Left kidney (tissue), 2 donors: ENCODE data around the gene TBXAS1. TPM values are rescaled to one million over a fixed set of nuclear protein-coding genes. Genes with fewer than 3 reads are reported as not detected.
A peak's percentile ranks its signal among the peaks of the same experiment; 100 is the strongest.

Source experiments
- DNase-seq: peaks from one replicate; pipeline ENCODE4 v3.0.0-alpha.2; 2013
- polyA plus RNA-seq: library from polyadenylated mRNA; unstranded; fragments of 120-200 nt; gene quantifications from one replicate; pipeline ENCODE4 v1.2.1, GENCODE V29; 2013; ENCODE audit not compliant: insufficient read length

TBXAS1 gene
- polyA plus RNA-seq, 1 donor = 35.8 TPM

DNA sequence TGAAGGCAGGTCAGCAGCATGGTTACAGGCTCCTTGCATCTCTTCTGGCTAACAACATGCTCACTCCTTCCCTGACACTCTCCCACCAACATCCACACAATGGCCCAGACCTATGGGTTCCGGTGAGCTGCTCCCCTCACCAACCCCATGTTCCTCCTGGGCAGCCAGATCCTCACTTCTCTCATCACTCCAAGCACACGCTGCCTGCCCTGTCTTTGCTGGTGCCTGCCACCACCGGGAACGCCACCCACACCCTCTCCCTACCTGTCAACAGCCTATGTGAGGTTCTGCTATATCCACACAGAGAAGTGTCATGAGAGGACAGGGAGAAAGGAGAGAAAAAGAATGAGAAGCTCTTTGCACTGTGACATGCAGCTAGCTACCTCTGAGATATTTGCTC, 219.1 kb downstream of the TBXAS1 start:
- no peak for DNase-seq

DNA sequence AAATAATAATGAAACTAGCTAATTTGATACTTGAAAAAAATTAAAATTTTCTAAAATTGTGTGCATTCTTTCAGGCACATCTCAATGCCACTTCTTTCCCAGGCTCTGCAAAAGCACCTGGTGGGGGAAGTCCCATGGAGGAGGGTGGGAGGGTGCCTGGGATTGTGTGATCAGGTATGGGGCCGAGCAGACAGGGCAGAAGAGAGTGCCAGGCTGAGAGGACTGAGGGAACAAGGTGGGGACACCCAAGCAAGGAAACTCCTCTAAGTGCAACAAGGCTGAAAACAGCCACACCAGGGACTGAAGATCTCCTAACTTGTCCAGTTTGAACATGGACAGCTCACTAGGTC, 219.9 kb downstream of the TBXAS1 start:
- no peak for DNase-seq

DNA sequence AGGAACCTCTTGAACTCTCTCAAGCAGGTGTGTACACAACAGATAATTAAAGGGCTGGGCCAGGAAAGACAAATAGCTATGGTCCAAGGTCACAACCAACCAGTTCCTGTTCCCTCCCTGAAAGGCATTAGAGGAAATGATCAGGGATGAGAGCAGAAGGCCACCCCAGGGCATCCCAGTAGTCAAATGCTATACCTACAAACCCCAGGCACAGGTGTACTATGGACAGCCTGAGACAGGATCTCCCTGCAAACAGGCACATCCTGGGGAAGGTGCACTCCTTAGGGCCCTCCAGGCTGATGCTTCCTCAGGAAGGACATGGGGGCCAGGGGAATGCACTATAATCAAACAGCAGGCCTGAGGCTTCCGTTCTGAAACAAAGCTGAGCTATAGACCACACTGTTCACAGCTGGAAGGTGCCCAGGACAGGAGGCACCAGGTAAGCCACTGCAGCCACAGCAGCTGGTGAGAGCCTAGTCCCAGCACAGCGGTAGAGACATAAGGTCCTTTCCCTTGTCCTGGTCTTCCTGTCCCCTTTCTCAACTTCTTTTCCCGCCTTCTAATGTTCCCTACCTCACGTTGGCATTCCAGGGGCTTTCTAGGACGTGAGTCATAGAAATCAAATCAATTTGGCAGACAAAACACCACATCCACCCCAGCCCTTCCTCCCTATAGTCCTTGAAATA, 220.4 kb downstream of the TBXAS1 start:
- no peak for DNase-seq

DNA sequence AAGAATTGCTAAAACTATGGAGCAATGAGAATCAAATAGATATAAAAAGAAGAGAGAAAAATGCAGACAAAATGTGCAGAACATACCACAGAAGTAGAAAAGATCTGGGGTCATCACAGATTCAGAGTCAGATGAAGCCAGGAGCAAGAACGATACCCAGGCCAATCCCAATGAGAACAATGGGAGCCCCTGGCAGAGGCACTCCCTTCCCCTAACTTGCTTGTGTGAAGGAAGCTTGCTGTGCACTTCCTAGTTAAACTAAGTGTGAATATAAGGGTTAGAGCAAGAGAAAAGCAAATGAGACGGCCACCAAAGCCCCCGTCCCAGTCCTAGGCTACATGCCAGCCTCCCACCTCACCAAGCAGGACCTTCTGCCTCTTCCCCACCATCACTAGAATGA, 221.0 kb downstream of the TBXAS1 start:
- DNase-seq = no peak

DNA sequence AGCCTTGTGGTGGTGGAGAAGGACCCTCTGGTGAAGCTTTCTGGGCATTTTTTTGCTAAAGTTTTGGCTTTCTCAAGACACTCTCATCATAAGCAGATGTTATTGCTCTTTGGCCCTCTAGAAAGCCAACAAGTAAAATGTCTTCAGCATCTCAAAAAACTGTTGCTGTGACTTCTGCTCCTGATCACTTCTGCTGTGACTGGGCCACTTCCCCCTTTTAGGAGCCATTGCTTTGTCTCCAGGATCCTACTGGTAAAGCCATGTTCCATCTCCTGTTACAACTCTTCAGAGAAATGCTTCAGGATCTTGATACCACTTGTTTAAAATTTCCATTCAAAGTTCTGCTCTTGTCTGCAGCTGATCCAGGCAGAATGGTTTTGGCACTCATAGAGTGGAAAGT, 222.8 kb downstream of the TBXAS1 start:
- DNase-seq = no peak

DNA sequence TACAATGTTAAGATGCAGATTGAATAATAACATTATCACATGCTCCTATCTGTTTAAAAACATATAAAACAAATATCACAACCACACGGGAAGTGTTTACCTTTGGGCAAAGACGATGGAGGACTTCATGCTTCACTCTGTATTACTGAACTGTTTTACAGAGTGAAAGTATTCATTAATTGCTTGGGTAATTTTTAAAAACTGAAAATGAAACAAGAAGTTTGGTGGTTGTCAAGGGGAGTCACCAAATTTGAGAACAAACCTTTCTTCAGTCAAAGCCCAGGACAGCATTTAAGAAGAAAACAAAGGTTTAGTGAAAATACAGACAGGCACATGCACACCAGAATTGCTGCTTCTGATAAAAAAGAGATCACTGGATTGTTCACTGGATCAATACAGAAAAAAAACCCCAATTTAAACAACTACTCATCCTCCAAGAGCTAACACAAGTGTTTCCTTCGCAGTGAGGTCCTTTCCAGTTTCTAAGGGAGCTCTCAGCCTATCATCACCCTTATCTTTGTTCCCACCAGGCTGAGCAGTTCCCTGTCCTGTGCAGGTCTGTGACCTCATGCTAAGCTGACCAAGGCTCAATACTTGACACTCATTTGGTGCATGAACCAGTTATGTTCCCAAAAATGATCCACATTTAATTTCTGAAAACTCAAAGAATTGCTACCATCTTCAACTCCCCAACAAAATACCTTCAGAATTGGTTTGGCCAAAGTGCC, 224.9 kb downstream of the TBXAS1 start:
- no peak for DNase-seq

DNA sequence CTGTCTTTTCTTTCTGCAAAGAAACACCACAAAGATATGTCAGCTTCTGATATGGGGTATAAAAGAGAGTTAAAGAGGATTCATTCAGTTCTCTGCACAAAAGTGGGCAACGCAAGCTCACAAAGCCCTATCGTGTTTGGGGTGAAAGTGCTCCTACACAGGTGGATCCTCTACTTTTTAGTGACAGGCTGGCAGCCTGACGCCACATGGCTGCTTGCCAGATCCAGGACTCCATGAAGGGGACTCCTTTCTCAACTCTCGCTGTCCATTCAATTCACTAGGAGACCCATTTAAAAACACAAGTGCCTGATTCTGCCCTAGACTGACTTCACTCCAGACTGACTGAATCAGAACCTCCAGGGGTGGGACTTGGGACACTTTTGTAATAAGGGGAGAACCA, 225.7 kb downstream of the TBXAS1 start:
- no peak for DNase-seq

DNA sequence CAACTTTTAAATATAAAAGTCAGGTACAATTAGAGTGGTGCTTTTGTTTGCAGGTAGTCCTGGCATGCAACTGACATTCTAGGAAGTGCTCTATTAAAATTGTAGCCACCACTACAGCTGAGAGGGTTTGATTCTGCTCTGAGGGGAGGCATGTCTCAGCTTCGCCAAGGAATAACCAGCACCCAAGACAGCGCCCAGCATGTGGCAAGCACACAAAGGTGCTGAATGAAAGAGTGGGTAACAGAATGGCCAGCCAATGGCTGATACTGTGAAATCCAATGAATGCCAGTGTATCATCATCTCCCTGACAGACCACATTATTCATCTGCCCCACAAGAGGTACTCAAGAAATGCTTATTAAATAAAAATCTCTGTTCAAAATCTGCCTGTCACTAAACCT, 226.8 kb downstream of the TBXAS1 start:
- no peak for DNase-seq

DNA sequence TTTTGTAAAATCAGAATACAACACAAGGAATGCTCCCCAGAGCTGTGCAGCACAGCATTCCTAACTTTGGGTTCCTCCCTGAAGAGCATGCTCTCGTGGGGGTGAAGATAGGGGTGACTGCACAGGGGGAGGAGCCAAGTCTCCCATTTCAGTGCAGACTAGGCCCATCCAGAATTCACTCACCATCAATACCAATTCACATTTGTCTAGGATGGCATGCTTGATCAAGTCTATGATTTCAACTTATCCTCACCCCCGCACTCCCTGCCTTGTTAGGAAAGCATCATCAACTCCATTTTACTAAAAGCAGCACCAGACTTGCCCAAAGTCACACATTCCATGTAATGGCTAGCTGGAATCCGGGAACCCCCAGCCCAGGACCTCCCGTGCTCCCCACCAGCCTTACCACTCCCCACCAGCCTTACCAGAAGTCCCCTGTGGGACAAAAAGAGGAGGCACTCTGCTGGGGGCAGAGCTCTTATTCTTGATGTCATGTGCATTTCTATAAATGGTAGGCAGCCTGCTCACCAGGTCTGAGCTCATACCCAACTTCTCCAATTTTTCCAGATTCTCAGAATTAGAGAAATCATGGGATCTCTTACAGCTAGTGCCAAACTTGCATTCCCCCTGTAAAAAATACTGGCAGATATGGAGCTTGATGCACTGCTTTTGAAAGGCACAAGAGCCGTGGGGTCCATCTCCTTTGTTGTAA, 227.5 kb downstream of the TBXAS1 start:
- DNase-seq = no peak

DNA sequence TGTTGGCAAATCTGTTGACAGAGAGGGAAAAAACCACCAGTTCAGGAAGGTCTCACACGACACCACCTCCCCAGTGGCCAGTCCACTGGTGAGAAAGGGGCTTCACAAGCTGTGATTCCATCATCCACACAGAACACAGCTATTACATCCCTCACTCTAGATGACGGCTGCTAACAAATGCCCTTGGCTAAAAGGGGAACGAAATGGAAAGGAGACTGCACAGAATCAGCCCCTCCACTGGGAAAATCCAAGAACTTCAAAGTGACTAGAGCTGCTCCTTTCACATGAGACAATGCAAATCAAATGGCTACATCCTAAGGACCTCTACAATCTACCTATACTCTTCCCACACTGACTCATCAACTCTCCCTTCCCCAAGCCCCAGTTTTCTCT, 228.1 kb downstream of the TBXAS1 start:
- no peak for DNase-seq

DNA sequence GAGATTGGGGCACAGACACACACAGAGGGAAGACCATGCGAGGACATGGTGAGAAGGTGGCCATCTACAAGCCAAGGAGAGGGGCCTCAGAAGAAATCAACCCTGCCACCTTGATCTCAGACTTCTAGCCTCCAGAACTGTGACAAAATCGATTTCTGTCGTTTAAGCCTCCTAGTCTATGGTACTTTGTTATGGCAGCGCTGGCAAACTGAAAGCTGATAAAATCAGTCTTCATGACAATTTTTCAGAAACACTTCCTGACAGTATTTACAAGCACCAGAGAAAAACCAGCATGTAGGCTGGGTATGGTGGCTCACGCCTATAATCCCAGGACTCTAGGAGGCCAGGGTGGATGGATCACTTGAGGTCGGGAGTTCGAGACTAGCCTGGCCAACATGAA, 229.5 kb downstream of the TBXAS1 start:
- no peak for DNase-seq

DNA sequence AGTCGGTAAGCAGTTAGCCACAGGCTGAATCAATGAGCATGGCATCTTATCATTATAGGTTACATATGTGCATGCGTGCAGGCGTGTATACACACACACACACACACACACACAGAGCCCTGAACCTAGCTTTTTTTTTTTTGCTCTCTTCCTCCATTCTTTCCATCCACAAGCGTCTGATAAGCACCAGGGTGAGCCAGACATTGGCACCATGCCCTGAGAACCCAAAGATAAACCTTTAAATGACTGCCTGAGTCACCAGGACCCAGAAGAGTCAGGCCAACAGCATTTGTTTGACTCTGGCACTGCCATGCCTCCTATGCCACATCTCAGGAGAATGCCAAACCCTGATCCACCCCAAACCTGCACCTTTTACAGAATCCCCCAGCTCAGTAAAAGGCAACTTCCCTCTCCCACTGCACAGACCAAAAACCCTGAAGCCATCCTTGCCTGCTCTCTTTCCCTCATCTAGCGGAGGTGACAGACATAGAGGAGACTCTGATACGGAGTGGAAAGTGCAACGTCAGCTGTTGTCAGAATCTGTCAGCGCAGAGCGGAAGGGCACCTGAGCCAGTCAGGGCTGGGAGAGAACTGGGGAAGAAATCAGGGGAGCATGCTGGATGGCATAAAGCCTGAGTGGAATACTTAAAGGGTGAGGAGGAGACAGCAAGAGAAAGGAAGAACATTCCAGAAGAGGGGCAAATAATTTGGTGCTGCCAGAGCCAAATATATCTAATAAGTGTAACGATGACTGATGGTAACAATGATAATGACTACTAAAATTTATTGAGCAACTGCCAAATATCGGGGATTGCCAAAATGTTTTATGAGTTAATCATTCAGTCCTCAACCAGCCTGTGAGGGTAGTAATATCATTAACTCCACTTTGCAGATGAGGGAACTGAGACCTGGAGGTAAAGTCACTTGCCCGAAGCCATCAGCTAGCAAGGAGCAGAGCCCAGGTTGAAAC, 230.5 kb downstream of the TBXAS1 start:
- DNase-seq = no peak

DNA sequence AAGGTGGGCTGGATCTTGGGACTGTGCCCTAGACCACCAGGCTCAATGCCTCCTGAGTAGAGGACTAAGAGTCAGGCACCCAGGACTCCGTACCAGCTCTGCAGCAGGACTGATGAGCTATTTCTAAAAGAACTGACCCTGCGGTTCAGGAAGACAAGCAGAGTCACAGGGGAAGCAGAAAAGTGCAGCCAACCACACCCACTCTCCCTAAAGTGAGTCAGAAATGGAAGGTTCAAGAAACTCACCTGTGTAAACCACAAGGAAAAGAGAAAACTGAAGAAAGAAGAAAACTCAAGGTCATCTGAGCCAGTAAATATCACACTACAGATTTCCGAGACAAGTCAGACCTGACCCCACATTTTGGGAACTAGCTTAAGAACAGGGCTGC, 231.2 kb downstream of the TBXAS1 start:
- DNase-seq = no peak

DNA sequence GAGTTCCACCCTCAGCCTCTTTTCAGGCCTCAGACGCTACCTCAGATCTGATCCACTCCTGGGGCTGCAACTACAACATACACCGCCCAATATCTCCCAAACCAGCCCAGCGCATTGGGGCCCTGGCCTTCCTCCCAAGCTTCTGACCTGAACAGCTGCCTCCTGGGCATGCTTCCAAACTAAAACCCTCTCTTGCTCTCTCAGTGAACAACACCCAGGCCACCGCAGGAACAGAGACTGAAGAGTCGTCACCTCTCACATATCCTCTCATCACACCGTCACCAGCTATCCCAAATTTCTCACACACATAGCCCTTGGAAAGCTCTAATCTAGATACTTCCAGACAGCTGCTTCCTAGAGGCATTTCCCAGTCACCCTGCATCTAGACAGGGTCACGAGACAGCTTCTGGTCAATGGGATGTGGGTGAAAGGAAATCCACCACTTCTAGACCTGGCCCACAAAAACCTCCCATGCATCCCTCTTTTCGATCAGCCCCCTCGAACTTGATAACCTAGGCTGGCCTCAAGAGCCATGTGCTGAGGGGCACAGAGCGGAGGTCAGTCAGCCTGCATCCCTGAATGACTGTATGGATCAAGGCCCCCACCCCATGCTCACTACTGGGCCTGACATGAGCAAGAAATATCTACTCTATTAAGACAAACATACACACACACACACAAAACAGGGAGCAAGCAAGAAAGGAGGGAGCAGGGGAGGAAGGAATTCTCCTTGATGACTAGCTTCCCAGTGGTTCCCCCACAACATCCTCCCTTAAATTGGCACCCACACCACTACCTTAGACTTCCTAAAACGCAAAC, 231.9 kb downstream of the TBXAS1 start:
- DNase-seq = no peak

DNA sequence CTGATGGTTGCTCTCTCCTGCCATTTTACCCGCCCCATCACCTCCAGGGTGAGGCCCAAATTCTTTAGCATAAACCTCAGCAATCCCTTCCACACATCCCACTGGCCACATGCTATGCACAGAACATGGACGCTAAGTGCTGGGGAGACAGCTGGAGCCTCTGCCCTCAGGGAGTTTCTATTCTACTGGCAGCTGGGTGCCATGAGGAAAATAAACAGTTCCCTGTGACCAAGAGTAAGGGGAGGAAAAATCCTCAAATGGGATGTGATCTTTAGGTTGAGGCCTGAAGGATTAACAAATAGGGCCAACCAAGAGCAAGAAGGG, 232.5 kb downstream of the TBXAS1 start:
- DNase-seq = no peak

DNA sequence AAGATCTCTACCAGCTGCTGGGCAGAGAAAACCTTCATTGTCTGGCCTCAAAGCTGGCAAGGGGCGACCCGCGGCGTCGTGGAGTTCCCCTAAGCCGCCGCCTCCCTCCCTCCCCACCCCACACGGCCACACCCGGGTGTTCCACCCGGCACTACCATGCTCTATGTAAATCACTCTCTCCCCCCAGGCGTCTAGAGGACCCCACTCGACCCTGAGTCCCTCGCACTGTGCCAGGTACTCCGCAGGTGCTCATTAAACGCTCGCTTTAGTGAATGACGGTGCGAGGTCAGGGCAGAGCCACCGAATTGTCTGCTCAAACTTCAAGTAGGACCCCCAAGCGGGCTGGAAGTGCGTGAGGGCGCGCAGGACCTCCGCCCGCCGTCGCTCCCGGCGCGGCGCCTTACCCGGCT, 233.1 kb downstream of the TBXAS1 start:
- DNase-seq = no peak

DNA sequence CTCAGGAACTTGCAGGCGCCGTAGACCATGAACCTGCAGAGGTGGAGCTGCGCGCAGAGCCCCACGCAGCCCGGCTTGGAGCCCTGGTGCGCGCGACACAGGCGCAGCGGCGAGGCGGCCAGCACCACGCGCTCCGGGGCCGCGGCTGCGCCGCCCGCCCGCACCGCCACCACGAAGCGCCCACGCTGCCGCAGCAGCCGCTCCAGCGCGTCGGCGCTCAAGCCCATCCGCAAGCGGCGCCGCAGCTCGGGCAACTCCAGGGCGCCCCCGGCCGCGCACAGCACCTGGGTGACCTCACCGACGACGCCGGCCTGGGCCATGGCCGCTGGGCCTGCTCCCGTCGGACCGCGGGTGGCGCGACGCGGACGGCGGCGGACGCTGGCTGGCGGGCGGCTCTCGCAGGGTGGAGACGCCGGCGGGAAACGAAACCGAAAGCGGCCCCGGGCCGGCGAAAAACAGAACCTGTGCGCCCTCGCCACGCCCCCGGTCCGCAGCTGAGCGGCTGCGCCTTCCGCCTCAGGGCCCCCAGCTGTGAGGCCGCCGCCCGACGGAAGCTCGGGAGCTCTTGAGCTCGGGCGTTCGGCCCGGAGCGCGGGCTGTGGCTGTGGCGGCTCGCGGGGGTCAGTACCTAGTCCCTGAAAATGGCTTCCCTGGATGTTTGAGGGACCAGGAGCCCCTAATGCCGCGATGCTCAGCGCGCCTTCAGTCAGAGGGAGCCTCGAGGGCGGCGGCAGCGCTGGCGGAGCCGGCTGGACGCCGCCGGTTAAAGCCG, 233.7 kb downstream of the TBXAS1 start, which contains the start of gene PARP12:
Gene PARP12 (minus strand): TSS at position 424 of the 772 bp plus-strand sequence. CDS start 104 bp downstream, at position 320.
- DNase-seq = peak; percentile 61

DNA sequence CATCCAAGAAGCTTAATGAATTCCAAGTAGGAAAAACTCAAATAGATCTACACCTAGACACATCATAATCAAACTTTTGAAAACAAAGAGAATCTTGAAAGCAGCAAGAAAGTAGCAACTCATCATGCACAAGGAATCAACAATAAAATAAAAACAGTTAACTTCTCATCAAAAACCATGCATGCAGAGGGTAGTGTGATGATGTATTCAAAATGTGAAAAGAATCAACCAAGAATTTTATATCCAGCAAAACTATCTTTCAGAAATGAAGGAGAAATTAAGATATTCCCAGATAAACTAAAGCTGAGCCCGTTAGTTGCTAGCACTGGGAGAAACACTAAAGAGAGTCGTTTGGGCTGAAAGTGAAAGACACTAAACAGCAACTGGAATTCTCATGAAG, 238.0 kb downstream of the TBXAS1 start:
- no peak for DNase-seq

DNA sequence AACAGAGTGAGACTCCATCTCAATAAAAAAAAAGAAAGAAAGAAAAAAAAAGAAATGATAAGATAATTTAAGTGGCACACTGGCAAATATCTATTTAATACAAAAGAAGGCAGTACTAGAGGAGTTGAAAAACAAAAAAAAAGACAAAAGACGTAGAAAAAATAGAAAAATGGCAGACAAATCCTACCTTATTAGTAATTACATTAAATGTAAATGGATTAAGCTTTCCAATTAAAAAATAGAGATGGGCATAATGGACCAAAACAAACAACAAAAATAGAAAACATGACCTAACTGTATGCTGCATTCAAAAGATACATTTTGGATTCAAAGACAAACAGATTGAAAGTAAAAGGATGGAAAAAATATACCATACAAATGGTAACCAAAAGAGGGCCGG, 239.0 kb downstream of the TBXAS1 start:
- no peak for DNase-seq

DNA sequence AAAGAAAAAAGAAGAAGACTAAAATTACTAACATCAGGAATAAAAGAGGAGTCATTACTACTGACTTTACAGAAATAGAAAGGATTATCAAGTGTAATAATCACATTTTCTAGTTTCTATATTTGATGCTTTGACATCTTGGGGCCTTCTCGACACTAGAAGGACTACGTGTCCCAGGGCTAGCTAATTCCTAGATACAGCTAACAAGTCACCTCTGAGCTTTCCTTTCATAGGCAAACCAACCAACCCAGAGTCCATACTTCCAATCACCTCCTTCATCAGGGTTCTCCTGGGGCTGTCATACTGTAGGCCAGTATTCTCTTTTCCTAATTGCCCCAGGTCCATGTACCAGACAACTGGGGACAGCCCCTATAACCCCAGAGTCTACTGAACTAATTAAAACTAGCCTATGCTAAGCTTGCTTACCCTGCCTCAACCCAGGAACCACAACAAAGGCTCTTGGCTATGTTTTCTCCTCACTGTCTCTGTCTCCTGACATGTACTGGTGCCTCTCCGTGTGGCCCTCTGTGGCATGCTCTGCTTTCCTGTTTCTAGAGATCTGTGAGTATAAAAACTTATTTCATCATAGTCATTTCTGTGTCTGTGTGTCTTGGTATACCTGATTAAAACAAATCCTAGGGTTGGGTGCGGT, 240.4 kb downstream of the TBXAS1 start:
- no peak for DNase-seq
